ENCODE data around the gene ERC2.

The ERC2 gene

DNA sequence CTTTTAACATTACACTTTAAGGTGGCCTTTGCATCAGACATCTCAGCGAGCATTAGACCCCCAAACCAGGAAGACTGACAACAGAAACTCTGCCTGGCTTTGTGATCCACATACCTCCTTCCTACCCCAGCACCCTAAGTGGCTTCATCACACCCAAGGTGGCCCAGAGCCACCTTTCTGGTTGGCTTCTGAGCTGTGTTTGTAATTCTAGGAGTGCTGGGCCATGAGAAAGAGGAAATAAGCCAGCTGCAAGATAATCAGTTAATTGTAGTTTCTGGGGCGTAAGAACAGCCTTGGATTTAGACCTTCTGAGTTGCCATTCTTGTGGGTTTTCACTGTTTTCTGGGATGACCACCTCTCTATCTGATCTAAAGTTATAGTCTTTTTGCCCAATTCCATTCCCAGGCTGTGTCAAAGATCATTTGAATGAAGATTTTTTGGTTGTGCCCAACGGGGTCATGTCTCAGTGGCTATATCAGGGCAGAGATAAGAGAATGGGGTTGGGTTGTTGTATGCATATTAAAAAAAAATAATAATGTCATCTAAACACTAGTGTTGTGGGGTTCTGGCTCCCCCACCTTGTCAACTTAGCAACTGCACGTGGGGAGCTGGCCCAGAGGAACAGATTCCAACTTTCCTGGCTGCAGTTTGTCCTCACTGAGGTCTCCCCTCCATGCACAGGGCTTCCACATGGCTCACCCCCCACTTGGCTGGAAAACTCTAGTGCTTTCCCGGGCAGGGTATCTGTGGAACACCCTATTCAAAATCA lies 746.4 kb downstream of the ERC2 start:
- DNase-seq = no peak

DNA sequence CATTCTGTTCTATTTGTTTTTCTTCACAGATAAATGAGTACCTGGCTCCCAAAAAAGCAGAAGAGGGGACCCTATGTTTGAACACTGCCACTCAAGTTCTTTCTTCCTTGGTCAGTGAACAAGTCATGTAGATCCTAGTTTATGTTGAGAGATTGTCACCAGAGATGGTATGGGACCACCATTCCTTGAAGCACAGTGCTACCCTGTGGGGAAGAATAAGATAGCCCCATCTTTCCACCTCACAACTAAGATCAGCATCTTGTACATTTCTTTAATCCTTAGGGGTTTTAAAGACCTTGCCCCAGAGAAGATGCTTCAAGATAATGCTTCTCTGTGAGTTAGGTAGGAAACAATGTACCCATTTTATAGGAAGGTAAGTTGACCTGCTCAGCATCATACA lies 747.7 kb downstream of the ERC2 start:
- DNase-seq = no peak

DNA sequence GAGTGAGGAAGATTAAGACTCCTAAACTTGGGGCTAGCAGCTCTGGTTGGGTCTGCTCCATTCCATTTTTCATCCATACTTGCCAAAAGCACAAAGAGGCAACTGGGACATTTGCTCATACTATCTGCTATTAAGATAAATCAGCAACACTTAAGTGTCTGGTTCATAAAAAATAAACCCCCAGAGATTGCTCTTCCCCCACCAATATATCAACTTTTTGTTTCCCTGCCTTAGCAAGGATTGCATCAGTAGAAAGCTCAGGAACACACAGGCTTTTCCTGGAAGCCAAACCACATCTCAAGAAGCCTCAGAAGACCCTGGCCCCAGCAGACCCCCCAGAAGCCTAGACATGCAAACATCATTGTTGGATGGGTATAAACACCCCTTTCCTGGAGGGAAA lies 748.8 kb downstream of the ERC2 start:
- no peak for DNase-seq

DNA sequence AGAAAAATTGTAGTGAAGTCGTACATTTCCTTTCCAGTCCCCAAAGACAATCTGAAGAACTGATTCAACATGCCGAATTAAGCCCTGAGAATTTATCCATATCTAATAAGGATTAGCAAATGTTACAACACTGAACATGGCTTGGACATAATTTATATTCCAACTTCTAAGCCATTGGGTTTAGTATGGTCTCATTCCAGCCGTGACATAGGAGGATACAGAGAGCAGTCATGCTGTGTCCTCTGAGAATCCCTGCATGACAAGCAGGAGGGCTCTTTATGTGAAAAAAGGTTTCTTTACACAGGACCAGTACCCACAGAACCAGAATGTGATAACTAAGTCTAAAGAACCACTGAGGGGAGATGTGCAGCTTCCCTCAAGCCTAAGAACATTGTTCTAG lies 749.3 kb downstream of the ERC2 start:
- no peak for DNase-seq

DNA sequence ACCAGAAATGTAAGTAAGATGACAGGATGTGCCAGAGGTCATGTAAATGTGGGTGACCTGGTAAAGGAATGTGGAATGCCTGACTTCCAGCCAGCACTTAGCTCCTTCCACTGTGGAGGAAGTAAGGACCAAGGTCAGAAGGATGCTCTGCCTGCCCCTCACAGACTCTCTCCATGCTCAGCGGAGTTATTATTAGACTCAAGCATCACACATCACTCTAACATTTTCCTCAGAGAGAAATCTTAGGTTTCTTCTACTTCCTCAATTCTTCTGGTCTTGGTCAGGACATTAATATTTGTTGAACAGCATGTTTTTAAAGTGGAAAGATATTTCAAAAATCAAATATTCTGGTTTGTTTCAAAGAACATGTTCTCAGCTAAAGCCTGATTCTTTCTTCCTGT lies 749.7 kb downstream of the ERC2 start:
- no peak for DNase-seq

DNA sequence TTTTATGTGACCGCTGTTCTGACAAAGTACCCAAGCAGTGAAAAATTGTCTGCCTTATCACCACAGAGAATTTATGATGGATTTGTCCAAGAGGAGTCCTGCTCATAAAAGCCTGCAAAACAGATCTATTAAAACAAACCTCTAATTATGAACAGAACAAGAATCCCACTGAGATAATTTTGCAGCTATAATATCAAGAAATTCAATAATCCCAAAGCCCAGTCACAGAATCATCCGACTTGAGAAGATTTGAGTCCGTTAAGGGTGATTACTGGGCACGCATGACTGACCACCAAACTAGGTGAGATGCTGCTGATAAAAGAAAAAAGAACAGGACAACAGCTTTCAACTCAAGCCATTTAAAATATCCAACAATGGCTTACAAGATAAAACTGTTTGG lies 750.2 kb downstream of the ERC2 start:
- no peak for DNase-seq

DNA sequence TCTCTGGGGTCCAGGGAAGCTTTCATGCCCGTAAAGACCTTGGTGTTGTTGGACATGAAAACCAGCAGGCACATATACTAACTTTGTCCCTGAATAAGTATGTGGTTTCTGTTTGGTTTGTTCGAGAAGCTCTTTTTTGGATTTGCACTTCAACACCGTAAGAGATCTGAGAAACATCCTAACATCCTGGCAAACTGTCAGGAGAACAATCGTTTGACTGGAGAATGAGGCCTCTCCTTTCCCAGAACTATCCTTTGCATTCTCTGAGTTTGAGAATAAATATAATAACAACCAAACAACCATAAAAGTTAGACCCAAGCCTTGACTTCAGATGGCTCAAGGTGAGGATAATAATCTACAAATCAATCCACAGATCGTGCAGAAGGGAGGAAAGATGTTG lies 750.8 kb downstream of the ERC2 start:
- DNase-seq = no peak

DNA sequence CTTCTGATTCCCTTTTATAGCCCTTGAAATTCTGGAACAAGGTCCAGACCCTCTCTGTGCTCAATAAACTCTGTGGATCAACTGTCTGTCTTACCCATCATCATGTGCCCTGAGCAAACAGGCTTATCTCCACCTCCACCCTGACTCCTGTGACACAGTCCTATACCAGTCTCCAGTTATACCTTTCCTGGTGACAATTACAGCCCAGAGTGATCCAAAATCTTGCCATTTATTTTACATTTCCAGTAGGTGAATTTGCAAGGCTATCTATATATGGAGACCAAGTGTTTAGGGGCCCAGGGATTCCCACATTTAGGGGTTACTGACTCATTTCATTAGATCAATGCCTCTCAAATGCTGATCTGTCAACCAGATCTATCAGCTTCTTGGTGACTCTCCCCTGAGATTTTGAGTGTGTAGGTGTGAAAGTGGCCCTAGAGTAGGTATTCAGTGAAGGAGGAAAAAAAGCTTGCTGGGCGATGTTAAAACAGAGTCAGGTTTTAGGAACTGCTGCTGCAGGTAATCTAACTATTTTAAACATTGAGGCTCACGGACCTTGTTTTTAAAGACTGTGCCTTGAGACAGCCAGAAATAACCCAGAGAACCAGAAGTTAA lies 751.5 kb downstream of the ERC2 start:
- DNase-seq = no peak

DNA sequence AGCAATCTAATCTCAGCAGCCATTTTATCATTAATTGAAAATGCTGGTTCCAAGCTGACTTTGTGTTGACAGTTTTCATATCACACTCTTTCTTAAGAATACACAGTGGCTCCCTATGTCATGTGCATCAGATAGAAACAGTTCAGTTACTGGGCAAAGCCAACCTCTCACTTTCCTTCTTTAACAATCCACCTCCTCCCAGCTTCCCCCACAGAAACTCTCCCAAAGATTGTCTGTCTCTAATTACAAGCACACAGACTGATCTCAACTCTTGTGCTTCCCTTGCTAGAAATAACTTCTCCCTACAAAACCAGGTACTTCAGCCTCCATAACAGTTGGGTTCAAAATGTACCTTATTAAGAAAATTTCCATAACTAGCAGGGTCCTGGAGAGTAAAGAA lies 752.2 kb downstream of the ERC2 start:
- DNase-seq = no peak

DNA sequence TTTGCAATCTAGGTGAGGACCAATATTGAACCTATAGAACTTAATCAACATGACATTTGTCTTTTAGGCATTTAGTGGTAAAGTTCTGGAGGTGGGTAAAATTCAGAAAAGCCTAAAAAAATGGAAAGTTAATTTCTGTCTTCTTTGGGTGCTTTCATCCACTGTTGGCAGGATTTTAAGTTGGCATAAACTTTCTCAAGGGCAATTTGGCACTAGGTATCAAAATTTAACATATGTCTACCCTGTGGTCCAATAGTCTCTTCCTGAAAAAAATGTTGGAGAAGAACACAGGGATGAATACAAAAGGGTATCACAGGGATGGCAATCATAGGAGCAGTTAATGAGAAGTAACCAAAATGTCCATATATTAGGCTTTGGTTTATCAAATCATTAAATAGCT lies 754.2 kb downstream of the ERC2 start:
- DNase-seq = no peak

DNA sequence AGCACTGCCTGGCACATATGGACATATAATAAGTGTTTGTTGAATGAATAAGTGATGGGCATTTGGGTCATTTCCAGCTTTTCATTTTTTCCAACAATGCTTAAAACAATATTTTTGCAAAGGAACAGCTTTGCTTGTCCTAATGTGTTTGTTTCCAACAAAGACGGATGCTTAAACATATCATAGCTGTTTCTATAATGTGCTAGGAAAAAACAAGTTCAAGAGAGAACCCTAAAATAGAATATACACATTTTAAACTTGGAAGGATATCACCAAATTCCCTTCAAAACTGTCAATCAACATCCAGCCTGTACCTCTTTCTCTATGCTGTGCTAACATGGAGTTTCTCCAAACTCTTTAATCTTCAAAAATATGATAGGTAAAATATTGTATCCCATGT lies 756.6 kb downstream of the ERC2 start:
- DNase-seq = no peak

DNA sequence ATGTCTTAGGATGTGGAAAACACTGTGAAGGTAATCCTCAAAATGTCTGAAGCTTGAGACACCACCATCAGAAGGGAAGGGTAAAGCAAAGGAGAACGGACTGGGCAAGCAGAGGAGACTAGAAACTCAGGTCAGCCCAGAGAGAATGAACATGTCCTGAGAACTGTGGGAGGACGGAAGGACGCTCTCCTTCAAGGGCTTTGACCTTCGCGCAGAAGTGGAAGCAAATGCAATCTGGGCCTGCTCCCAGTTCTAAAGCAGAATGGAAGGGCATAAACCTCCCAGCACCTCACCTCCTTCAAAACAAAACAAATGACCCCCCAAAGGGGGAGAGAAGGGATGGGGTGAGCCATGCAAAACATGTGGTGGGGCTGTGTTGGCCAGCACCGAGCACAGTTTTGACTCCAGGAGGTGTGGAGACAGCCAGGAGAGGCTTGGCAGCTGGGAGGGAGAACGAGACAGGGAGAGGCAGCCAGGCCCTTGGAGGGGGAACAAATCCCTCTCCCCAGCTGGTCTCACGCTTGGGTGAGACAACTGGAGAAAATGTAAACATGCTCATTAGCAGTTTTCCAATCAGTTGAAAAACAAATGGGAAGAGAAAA lies 758.8 kb downstream of the ERC2 start:
- DNase-seq = no peak

DNA sequence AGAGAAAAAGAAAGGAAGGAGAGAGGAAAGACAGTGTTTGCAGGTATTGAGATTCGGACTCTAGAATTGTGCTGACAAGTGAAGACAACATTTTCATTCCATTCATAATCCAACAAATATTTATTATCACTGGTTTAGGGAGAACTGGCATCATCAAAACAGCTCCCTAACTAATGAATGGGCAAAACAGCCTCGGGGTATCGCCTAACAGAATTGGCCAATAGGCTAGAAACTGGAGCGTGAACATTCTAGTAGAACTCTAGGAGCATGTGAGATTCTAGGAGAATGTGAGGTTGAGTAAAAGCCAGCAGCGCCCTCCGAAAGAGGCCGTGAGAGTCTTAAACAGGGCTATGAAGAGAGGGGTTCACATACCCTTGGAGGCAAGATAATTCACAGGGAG lies 759.3 kb downstream of the ERC2 start:
- no peak for DNase-seq

DNA sequence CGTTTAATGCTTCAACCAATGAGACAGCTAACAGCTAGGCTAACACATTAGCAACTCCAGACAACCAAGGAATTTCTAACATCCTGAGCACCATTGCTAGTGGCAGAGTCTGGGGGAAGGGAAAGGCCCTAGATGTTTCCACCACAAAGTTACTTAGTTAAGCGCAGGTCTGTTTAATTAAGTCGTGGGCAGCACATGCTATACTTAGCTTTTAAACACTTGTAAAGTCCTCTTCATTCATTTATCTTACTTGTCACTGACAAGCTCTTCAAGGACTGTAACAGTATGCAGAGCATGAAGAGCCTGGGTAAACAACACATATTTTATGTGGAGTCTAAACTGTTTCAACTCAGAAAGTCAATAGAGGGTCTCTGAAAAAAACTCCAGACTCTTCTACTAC lies 760.0 kb downstream of the ERC2 start:
- no peak for DNase-seq

DNA sequence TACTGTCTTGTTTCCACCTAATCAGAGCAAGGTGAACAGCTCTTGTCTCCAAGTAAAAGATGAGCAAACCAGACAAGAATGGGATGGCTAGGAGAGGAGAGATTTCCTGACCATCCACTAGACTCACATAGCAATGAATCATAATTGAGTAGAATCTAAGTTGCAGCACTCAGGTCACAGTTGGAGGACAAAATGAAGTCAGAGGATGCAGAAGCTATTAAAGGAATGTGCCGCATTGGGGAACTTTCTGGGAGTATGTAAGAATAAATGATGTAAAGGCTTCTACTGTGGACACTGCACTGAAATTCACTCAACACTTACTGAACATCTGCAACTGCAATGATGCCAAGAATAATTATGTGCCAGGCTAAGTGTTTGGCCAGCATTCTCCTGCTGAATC lies 763.7 kb downstream of the ERC2 start:
- DNase-seq = no peak

DNA sequence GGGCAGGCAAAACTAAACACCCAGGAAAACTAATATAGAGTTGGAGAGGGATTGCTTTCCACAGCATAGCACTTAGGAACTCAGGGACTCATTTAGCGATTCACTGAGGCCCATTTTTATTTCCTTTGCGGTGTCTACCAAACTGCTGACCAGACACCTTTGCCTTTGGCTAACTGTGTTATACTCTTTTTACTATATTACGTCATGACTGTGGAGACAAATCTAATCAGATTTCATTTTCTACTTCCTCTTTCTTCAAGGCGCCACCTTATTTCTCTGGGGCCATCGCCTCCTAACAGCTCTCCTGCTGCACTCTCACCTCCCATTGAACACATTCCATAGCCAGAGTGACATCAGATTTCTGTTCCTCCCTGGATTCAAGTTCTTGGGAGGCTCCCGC lies 765.4 kb downstream of the ERC2 start:
- no peak for DNase-seq

DNA sequence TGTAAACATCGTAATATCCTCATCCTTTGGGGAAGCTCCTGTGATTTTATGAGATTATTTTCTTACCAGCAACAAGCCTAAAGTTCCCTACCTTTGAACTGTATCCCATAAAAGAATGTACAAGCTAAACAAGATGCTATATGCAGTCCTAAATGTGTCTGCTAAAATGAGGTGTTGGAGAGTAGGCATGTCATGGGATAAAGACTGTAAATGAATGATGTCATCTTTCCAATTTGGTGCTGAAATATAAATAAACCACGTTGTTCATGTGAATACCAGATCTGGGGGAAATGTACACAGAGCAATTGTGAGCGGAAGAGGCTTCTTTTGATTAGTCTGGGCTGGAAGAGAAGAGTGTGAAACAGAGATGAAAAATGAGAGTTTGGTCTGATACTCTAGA lies 766.3 kb downstream of the ERC2 start:
- no peak for DNase-seq

DNA sequence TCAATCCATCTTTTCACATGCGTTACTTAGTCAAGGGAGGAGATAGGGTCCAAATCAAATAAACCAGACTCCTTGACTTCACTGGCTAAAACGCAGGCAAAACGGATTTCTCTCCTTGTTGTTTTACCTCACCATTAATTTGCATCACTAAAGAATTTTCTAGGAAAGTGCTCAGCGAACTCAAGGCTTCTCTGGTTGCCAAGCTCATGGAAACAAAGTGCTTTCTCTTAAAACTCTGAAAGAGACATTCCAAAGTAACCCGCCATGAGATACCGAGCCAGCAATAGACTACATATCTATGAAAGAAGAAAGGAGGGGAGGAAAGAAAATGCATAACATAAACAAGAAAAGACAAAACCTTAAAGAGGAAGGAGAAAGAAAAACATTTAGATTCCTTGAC lies 769.4 kb downstream of the ERC2 start:
- DNase-seq = no peak

DNA sequence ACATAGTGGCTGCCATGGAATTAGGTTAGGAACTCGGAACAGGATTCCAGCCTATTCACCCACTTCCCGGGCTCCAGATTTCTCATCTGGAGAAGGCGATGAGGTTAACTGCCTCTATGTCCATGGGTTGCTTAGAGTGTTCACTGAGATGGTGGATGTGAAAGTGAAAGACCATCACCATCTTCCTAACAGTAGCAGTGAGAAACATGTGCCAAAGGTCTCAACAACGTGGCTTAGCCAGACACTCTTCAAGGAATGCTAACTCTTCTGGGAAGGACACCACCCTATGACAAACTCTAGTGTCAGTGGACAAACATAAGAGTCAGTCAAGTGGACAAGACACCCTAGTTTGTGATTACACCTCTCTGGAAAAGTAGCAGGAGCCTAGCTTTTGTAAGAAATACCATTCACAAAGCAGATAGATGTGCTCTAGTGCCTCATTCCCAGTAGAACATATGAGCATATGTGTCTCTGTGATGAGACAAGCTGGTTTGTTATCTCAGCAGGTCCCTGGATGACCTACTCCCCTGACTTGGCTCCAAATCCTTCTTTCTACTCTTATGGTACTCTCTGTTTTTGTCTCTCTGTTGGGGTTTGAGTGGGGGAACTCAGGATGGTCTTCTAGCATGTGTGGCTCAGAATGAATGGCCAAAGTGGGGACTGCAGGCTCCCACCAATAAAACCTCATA lies 770.9 kb downstream of the ERC2 start:
- DNase-seq = no peak

DNA sequence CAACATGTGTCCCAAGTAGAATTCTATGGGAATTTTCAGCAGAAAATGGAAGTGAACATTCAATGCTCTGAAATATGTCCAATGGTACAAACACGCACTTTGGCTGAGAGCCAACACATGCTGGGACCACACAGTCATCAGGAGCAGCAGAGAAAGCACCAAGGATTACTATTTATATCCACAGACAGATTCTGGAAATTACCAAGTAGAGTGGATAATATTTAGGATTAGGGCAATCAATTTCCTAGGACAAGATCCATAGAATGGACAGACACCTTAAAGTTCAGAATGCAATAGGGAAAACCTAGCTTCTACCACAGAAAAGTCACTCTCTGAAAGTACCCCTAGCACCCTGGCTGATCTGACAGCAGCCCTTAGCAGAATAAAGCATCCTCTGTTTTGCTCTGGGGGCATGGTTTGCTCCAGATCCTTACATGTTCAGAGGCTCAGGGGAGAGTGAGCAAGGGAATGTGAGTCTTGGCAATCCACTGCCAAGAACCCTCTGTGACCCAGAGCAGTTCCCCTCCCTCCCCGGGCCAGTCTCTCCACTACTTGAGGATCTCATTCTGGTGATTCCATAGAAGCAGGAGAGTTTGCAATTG lies 775.2 kb downstream of the ERC2 start:
- DNase-seq = no peak

DNA sequence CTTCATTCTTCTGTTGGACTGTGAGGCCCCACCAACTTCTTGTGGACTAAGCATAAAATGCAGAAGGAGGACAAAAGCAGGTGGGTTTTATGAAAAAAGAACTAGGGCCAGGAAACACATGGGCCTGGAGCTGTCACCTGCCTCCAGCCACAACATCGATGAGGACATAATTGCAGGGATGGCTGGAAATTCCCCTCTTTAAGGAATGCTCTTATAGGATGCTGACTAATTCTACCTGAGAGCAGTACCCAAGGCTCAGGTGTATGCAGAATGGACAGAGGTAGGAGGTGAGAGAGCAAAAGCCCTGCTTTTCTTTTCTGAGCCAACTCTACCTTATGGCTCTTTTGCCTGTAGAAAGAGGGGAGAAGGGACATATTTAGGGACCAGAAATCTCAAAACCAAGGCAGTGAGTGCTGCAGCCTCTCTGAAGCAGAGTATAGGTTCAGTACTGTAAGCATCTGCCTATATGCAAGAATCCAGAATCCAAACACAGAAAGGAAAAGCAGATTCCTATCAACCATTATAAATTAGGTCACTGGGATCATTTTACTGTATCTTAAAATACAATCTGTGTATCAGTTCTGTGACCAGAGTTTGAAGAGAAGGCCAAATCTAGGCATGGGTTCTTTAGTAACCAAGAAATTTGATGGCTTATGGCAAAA lies 775.8 kb downstream of the ERC2 start:
- DNase-seq = no peak

DNA sequence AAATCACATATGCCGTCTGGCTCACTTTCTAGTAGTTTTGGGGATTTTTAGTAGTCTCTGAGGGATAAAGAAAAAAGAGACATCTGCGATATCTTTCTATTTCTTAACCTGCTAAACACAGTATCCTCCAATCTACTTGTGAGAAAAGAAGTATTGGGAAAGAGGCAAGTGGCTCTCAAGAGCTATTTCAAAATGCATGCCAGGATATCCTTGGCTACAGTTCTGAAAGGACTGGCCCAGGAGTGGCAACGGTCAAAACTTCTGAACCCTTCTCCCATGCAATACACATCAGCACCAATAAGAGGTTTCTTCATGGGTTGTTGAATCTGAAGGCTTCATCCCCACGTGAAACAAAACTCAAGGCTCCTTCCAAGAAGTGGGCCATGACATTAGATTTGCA lies 777.1 kb downstream of the ERC2 start:
- DNase-seq = no peak

DNA sequence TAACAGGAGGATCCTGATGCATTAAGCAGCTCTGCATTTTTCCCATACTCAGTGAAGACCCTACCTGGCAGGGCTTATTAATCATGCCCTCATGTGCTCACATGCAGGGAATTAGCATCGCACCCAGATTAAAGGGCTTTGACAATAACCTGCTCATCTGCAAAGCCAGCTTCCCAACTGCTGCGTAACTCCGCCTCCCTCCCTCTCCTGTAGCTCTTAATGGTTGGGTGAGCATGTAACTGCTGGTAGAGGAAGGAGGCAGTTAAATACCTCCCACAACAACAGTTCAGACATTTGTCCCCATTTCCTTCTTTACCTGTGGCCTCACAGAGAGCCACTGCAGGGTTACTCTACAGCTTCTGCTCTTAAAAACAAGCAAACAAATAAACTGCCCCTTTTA lies 777.5 kb downstream of the ERC2 start:
- no peak for DNase-seq
